Stimulated activated CD4-positive, alpha-beta T cell treated with anti-CD3 and anti-CD28 coated beads, Interleukin-12 subunit alpha, Interleukin-12 subunit beta, amount 100 ng/mL, for 48 hours (primary cell): ENCODE measurements around the gene GJD2.

Experiments used
- DNase-seq, 3 donors: peaks; one replicate each; pipeline ENCODE4 v3.0.0-alpha.2; 2020; ENCODE audit warnings: low read depth in 2 of 3, low spot score in 1 of 3

GJD2 gene

GRCh38 chr15:34773917-34774316, 19.1 kb upstream of the GJD2 start:
- DNase-seq: no peak

- DNase-seq: no peak
These were observed 18.2 kb upstream of the GJD2 start for GRCh38 chr15:34773013-34773412.

GRCh38 chr15:34772312-34772711, 17.5 kb upstream of the GJD2 start:
- DNase-seq: no peak

GRCh38 chr15:34769711-34770110, 14.9 kb upstream of the GJD2 start:
- no peak for DNase-seq

GRCh38 chr15:34768530-34768929, 13.7 kb upstream of the GJD2 start:
- DNase-seq: no peak

GRCh38 chr15:34765741-34766140, 10.9 kb upstream of the GJD2 start:
- no peak for DNase-seq

- DNase-seq: no peak
These were observed 6.1 kb upstream of the GJD2 start for GRCh38 chr15:34760909-34761308.

- no peak for DNase-seq
These were observed 5.2 kb upstream of the GJD2 start for GRCh38 chr15:34759992-34760391.

GRCh38 chr15:34759347-34759746, 4.5 kb upstream of the GJD2 start:
- no peak for DNase-seq

GRCh38 chr15:34757262-34757661, 2.5 kb upstream of the GJD2 start:
- DNase-seq: no peak

- no peak for DNase-seq
These were observed 598 bp upstream of the GJD2 start for GRCh38 chr15:34755419-34755773.

GRCh38 chr15:34754171-34754601, 612 bp downstream of the GJD2 start:
- DNase-seq: no peak

- no peak for DNase-seq
These were observed 1.4 kb downstream of the GJD2 start for GRCh38 chr15:34753236-34753894.

- DNase-seq: no peak
These were observed 5.1 kb downstream of the GJD2 start for GRCh38 chr15:34749691-34750090.

GRCh38 chr15:34739346-34739745, 15.5 kb downstream of the GJD2 start:
- no peak for DNase-seq

- DNase-seq: no peak
These were observed 16.8 kb downstream of the GJD2 start for GRCh38 chr15:34738002-34738401.

- DNase-seq: no peak
These were observed 17.3 kb downstream of the GJD2 start for GRCh38 chr15:34737477-34737876.

- DNase-seq: no peak
These were observed 20.5 kb downstream of the GJD2 start for GRCh38 chr15:34734303-34734702.

- no peak for DNase-seq
These were observed 21.2 kb downstream of the GJD2 start for GRCh38 chr15:34733621-34734020.

GRCh38 chr15:34732430-34732829, 22.4 kb downstream of the GJD2 start:
- no peak for DNase-seq

GRCh38 chr15:34730701-34731100, 24.1 kb downstream of the GJD2 start:
- DNase-seq: no peak

- DNase-seq: no peak
These were observed 24.9 kb downstream of the GJD2 start for GRCh38 chr15:34729886-34730285.

GRCh38 chr15:34729056-34729455, 25.7 kb downstream of the GJD2 start:
- no peak for DNase-seq
